Ishikawa (cell line): ENCODE measurements around the gene ZCCHC7.

Experiments used
- CEBPB ChIP-seq: IDR thresholded peaks from 2 replicates; pipeline ENCODE4 v1.6.1; 2012
- EP300 ChIP-seq: IDR thresholded peaks from 2 replicates; pipeline ENCODE4 v1.6.1; 2012; ENCODE audit warnings: borderline replicate concordance
- MAX ChIP-seq: IDR thresholded peaks from 2 replicates; pipeline ENCODE4 v1.6.1; 2012
- NFIC ChIP-seq: IDR thresholded peaks from 2 replicates; pipeline ENCODE4 v1.6.1; 2012
- REST ChIP-seq: IDR thresholded peaks from 2 replicates; pipeline ENCODE4 v1.6.1; 2012; ENCODE audit warnings: low read depth, mild to moderate bottlenecking

- TF ChIP-seq MAX (no peak), CEBPB (no peak), REST (no peak), NFIC (no peak), EP300 (no peak)
Observed at GRCh38 chr9:37264539-37264938, 144.2 kb downstream of the ZCCHC7 start.
